ENCODE data around the gene PANK3. TPM values are rescaled to one million over a fixed set of nuclear protein-coding genes. Genes with fewer than 3 reads are reported as not detected.
"Not testable (repeated sequence)": the region's sequence is repeated elsewhere in the genome, so short reads cannot be mapped to it uniquely, and the experiment has no call there.

The PANK3 gene
- total and polyA plus RNA-seq, 4 donors = 51.4 to 161 (median 71.1) TPM

- Histone ChIP-seq H3K9me3 (ENCODE audit: control insufficient read depth, insufficient read depth, low read length) (no peaks in the 10 kb centered on the region), H3K4me3 (ENCODE audit: low read depth, low read length) (no peak overlapping the region), H3K27me3 (ENCODE audit: control insufficient read depth, insufficient read depth, low read length) (no peaks in the 10 kb centered on the region), H3K27ac (ENCODE audit: low read depth, low read length) (no peak overlapping the region), H3K4me1 (ENCODE audit: control insufficient read depth, insufficient read depth, low read length) (peaks cover 4% of the 10 kb centered on the region), H3K36me3 (ENCODE audit: control insufficient read depth, insufficient read depth, low read length) (no peaks in the 10 kb centered on the region)
- WGBS (ENCODE audit: insufficient coverage) = 100% methylated on average over 1 of the region's 2 CpGs
- no peak for DNase-seq (ENCODE audit: low read depth in 4 of 6, low spot score in 6 of 6)
Observed at GRCh38 chr5:168583742-168584482, 4.7 kb upstream of the PANK3 start.

GRCh38 chr5:168580814-168581469, 1.8 kb upstream of the PANK3 start:
- DNase-seq (ENCODE audit: low read depth in 4 of 6, low spot score in 6 of 6); H3K27ac ChIP-seq (ENCODE audit: low read depth, low read length); H3K27me3 ChIP-seq (ENCODE audit: control insufficient read depth, insufficient read depth, low read length); H3K9me3 ChIP-seq (ENCODE audit: control insufficient read depth, insufficient read depth, low read length); H3K4me3 ChIP-seq (ENCODE audit: low read depth, low read length); H3K4me1 ChIP-seq (ENCODE audit: control insufficient read depth, insufficient read depth, low read length); H3K36me3 ChIP-seq (ENCODE audit: control insufficient read depth, insufficient read depth, low read length): not testable (repeated sequence)
- WGBS (ENCODE audit: insufficient coverage) = 100% methylated on average over 4 of the region's 7 CpGs

- peak overlapping the region; percentile 58 for H3K4me3 ChIP-seq (ENCODE audit: low read depth, low read length)
- no peak for DNase-seq (ENCODE audit: low read depth in 4 of 6, low spot score in 6 of 6)
- H3K27ac ChIP-seq (ENCODE audit: low read depth, low read length) = peak overlapping the region; percentile 94
- no peaks in the 10 kb centered on the region for H3K27me3 ChIP-seq (ENCODE audit: control insufficient read depth, insufficient read depth, low read length)
- H3K9me3 ChIP-seq (ENCODE audit: control insufficient read depth, insufficient read depth, low read length) = no peaks in the 10 kb centered on the region
- peaks cover 8% of the 10 kb centered on the region for H3K4me1 ChIP-seq (ENCODE audit: control insufficient read depth, insufficient read depth, low read length)
- H3K36me3 ChIP-seq (ENCODE audit: control insufficient read depth, insufficient read depth, low read length) = no peaks in the 10 kb centered on the region
- no CpG with 5 or more reads among the region's 3 CpGs for WGBS (ENCODE audit: insufficient coverage)
Observed at GRCh38 chr5:168580227-168580508, 1.0 kb upstream of the PANK3 start.

GRCh38 chr5:168579488-168580226, 489 bp upstream of the PANK3 start:
- Histone ChIP-seq H3K4me3 (ENCODE audit: low read depth, low read length) (peak overlapping the region; percentile 58), H3K9me3 (ENCODE audit: control insufficient read depth, insufficient read depth, low read length) (no peaks in the 10 kb centered on the region), H3K27ac (ENCODE audit: low read depth, low read length) (peak overlapping the region; percentile 94), H3K4me1 (ENCODE audit: control insufficient read depth, insufficient read depth, low read length) (peaks cover 8% of the 10 kb centered on the region), H3K36me3 (ENCODE audit: control insufficient read depth, insufficient read depth, low read length) (no peaks in the 10 kb centered on the region), H3K27me3 (ENCODE audit: control insufficient read depth, insufficient read depth, low read length) (no peaks in the 10 kb centered on the region)
- WGBS (ENCODE audit: insufficient coverage) = 1% methylated on average over 51 of the region's 52 CpGs
- peak; percentile 89 to 100 (median 97) for DNase-seq (ENCODE audit: low read depth in 4 of 6, low spot score in 6 of 6)

- Histone ChIP-seq H3K4me1 (ENCODE audit: control insufficient read depth, insufficient read depth, low read length) (peaks cover 8% of the 10 kb centered on the region), H3K4me3 (ENCODE audit: low read depth, low read length) (peak overlapping the region; percentile 75), H3K36me3 (ENCODE audit: control insufficient read depth, insufficient read depth, low read length) (no peaks in the 10 kb centered on the region), H3K27me3 (ENCODE audit: control insufficient read depth, insufficient read depth, low read length) (no peaks in the 10 kb centered on the region), H3K9me3 (ENCODE audit: control insufficient read depth, insufficient read depth, low read length) (no peaks in the 10 kb centered on the region), H3K27ac (ENCODE audit: low read depth, low read length) (no peak overlapping the region)
- no CpG with 5 or more reads among the region's 3 CpGs for WGBS (ENCODE audit: insufficient coverage)
- DNase-seq (ENCODE audit: low read depth in 4 of 6, low spot score in 6 of 6) = no peak
Observed at GRCh38 chr5:168578006-168578405, 1.2 kb downstream of the PANK3 start.

GRCh38 chr5:168575391-168576372, 3.5 kb downstream of the PANK3 start:
- Histone ChIP-seq H3K36me3 (ENCODE audit: control insufficient read depth, insufficient read depth, low read length) (no peaks in the 10 kb centered on the region), H3K9me3 (ENCODE audit: control insufficient read depth, insufficient read depth, low read length) (no peaks in the 10 kb centered on the region), H3K27me3 (ENCODE audit: control insufficient read depth, insufficient read depth, low read length) (no peaks in the 10 kb centered on the region), H3K27ac (ENCODE audit: low read depth, low read length) (no peak overlapping the region), H3K4me1 (ENCODE audit: control insufficient read depth, insufficient read depth, low read length) (peaks cover 8% of the 10 kb centered on the region), H3K4me3 (ENCODE audit: low read depth, low read length) (no peak overlapping the region)
- 80% methylated on average over 1 of the region's 7 CpGs for WGBS (ENCODE audit: insufficient coverage)
- no peak for DNase-seq (ENCODE audit: low read depth in 4 of 6, low spot score in 6 of 6)

- WGBS (ENCODE audit: insufficient coverage) = no CpG with 5 or more reads among the region's 1 CpG
- H3K4me1 ChIP-seq (ENCODE audit: control insufficient read depth, insufficient read depth, low read length); H3K27me3 ChIP-seq (ENCODE audit: control insufficient read depth, insufficient read depth, low read length); DNase-seq (ENCODE audit: low read depth in 4 of 6, low spot score in 6 of 6); H3K4me3 ChIP-seq (ENCODE audit: low read depth, low read length); H3K27ac ChIP-seq (ENCODE audit: low read depth, low read length); H3K9me3 ChIP-seq (ENCODE audit: control insufficient read depth, insufficient read depth, low read length); H3K36me3 ChIP-seq (ENCODE audit: control insufficient read depth, insufficient read depth, low read length): not testable (repeated sequence)
Observed at GRCh38 chr5:168574156-168574555, 5.0 kb downstream of the PANK3 start.

GRCh38 chr5:168573663-168574062, 5.5 kb downstream of the PANK3 start:
- not testable (repeated sequence) for H3K27me3 ChIP-seq (ENCODE audit: control insufficient read depth, insufficient read depth, low read length); H3K4me3 ChIP-seq (ENCODE audit: low read depth, low read length); DNase-seq (ENCODE audit: low read depth in 4 of 6, low spot score in 6 of 6); H3K4me1 ChIP-seq (ENCODE audit: control insufficient read depth, insufficient read depth, low read length); H3K36me3 ChIP-seq (ENCODE audit: control insufficient read depth, insufficient read depth, low read length); H3K27ac ChIP-seq (ENCODE audit: low read depth, low read length); H3K9me3 ChIP-seq (ENCODE audit: control insufficient read depth, insufficient read depth, low read length)
- WGBS (ENCODE audit: insufficient coverage) = no CpG with 5 or more reads among the region's 3 CpGs

Measured in spinal cord (tissue), 10 donors.